Measurements from ENCODE around the gene L3MBTL1.

Gene L3MBTL1

DNA sequence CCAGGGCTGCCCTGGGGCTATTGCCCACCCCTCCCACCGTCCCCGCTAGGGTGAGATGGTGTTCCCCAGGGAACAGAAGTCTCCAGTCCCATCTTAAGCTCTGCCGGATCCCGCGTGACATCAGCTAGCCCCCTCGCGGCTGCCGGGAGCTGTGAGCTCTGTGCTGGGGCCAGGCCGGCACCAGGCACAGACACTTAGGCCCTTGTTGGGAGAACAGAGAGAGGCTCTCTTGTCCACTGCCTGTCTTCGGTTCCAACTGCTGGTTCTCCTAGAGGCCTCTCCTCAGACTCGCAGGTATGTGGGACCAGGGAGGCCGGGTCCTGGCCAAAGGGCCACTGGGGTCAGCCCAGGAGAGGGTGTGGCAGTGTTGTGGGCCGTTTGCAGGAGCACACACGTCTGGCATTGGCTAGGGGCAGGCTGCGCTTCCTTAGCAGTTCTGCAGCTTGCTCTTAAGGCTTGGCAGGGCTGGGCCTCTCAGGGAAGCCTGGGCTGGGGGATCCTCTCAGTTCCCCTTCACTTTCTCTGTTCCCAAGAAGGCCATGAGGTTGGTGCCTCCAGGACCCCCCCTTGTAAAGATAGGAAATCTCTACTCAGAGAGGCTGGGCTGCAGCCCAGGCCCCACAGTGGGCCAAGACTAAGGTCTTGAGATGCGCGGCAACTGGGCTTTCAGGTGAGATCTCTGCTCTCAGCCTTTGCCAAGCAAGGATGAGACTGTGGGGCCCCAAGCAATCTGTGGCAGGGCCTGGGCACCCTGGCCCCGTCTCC lies 57.7 kb downstream of the L3MBTL1 start:
- no peak overlapping the region for H3K4me3 ChIP-seq
- no peaks in the 10 kb centered on the region for H3K9me3 ChIP-seq
- in situ Hi-C loops (cut with MboI; ENCODE audit: low sequenced_read_pairs), result no loop called here
- H3K27me3 ChIP-seq (ENCODE audit: low read depth), result no peaks in the 10 kb centered on the region
- no peak for DNase-seq (ENCODE audit: low spot score in 2 of 2)
- H3K36me3 ChIP-seq (replicated peaks), result no peaks in the 10 kb centered on the region
- no peaks in the 10 kb centered on the region for H3K4me1 ChIP-seq

DNA sequence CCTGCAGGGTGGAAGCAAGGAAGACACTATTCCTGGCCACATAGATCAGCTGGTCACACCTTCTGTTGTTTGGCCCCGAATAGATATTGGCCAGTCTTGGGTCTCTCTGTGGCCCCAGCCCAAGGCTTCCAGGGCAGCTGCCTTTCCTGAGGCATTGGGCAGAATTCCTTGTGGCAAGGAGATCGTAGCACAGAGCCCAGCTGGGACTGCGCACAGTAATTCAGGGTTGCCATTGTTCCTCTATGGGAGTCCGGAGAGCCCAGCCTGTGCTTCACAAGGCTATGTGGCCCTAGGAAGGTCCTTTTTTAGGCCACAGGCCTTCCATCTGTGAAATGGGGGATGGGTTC lies 58.2 kb downstream of the L3MBTL1 start:
- Histone ChIP-seq H3K36me3 (replicated peaks) (no peaks in the 10 kb centered on the region), H3K9me3 (no peaks in the 10 kb centered on the region), H3K27me3 (ENCODE audit: low read depth) (no peaks in the 10 kb centered on the region), H3K4me3 (no peak overlapping the region), H3K4me1 (no peaks in the 10 kb centered on the region)
- in situ Hi-C loops (cut with MboI; ENCODE audit: low sequenced_read_pairs), result no loop called here
- no peak for DNase-seq (ENCODE audit: low spot score in 2 of 2)

DNA sequence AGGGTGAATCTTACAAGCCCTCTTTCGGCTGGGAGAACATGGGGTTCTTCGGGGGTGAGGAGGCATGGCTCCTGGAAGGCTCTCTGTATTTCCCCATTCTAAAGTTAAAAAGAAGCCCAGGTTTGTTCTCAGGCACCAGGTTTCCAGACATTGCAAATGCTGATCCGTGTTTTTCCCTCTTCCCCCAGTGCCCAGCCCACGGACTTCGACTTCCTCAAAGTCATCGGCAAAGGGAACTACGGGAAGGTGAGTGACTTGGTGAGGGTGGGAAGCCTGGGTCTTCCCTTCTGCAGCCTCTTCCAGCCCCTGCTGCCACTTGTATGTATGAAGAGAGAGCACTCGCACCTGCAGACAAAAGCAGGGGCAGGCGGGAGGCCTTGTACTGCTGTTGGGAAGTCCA lies 60.0 kb downstream of the L3MBTL1 start:
- H3K4me1 ChIP-seq, result no peaks in the 10 kb centered on the region
- in situ Hi-C loops (cut with MboI; ENCODE audit: low sequenced_read_pairs), result no loop called here
- no peak overlapping the region for H3K4me3 ChIP-seq
- H3K9me3 ChIP-seq, result no peaks in the 10 kb centered on the region
- DNase-seq (ENCODE audit: low spot score in 2 of 2), result no peak
- no peaks in the 10 kb centered on the region for H3K36me3 ChIP-seq (replicated peaks)
- H3K27me3 ChIP-seq (ENCODE audit: low read depth), result no peaks in the 10 kb centered on the region

DNA sequence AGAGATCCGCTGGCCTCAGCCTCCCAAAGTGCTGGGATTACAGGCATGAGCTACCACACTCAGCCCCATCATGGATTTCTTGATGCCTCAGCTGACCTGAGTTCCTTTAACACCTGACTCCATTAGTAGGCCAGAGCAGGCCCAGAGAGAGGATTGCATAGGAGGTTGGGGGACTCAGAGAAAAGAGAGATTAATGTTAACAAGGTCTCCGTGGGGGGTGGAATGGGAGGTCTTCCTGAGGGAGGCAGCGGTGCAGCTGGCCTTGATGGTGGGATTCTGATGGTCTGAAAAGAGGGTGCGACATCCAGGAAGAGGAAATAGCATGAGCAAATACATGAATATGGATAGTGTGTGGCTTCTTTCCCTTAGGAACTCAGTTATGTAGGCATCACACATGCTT lies 61.2 kb downstream of the L3MBTL1 start:
- Histone ChIP-seq H3K27me3 (ENCODE audit: low read depth) (no peaks in the 10 kb centered on the region), H3K4me3 (no peak overlapping the region), H3K36me3 (replicated peaks) (no peaks in the 10 kb centered on the region), H3K4me1 (no peaks in the 10 kb centered on the region), H3K9me3 (no peaks in the 10 kb centered on the region)
- in situ Hi-C loops (cut with MboI; ENCODE audit: low sequenced_read_pairs), result no loop called here
- DNase-seq (ENCODE audit: low spot score in 2 of 2), result no peak

DNA sequence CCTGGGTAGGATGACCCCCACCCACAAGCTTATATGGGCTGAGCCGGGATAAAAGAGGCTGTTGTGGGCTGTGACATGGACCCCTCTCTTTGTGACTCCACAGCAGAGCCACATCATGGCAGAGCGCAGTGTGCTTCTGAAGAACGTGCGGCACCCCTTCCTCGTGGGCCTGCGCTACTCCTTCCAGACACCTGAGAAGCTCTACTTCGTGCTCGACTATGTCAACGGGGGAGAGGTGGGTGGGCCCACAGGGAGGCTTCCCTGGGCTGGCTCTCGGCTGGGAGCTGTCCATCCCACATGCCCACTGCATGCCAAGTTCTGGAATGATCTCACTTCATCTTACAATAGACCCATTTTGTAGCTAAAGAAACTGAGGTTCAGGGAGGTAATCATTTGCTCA lies 61.8 kb downstream of the L3MBTL1 start:
- H3K36me3 ChIP-seq (replicated peaks), result no peaks in the 10 kb centered on the region
- no peaks in the 10 kb centered on the region for H3K9me3 ChIP-seq
- DNase-seq (ENCODE audit: low spot score in 2 of 2), result no peak
- H3K4me3 ChIP-seq, result no peak overlapping the region
- H3K27me3 ChIP-seq (ENCODE audit: low read depth), result no peaks in the 10 kb centered on the region
- no peaks in the 10 kb centered on the region for H3K4me1 ChIP-seq
- in situ Hi-C loops (cut with MboI; ENCODE audit: low sequenced_read_pairs), result no loop called here

DNA sequence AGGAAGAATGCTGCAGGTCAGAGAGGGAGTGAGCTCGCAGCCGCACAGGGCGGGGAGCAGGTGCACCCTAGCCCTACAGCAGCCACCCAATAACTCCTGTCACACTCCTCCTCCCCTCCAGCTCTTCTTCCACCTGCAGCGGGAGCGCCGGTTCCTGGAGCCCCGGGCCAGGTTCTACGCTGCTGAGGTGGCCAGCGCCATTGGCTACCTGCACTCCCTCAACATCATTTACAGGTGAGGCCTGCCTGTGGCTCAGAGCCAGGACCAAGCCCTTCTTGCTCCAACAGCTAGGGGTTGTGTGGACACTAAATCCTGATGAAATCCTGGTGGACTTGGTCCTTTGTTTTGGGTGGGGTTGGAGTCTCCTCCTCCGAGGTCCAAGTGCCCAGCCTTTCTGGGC lies 63.0 kb downstream of the L3MBTL1 start:
- DNase-seq (ENCODE audit: low spot score in 2 of 2), result no peak
- in situ Hi-C loops (cut with MboI; ENCODE audit: low sequenced_read_pairs), result no loop called here
- Histone ChIP-seq H3K27me3 (ENCODE audit: low read depth) (no peaks in the 10 kb centered on the region), H3K9me3 (no peaks in the 10 kb centered on the region), H3K4me3 (no peak overlapping the region), H3K4me1 (no peaks in the 10 kb centered on the region), H3K36me3 (replicated peaks) (no peaks in the 10 kb centered on the region)

DNA sequence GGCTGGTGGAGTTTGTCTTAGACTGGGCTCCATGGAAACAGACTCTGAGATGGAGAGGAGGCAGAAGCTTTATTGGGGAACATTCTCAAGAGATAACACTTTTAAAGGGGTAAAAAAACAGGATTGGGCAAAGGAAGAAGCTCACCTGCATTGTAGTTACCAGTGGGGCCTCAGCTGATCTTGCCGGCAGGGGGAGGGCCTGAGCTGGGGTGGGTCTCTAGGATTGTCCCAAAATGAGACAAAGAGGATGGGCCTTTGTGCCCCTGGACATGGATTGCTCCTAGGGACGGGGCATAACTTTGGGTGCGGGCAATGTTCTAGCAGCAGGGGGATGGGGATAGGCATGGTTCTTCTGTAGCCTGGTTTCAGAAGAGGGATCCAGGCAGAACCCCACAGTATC lies 63.8 kb downstream of the L3MBTL1 start:
- Histone ChIP-seq H3K36me3 (replicated peaks) (no peaks in the 10 kb centered on the region), H3K4me1 (no peaks in the 10 kb centered on the region), H3K9me3 (no peaks in the 10 kb centered on the region), H3K27me3 (ENCODE audit: low read depth) (no peaks in the 10 kb centered on the region), H3K4me3 (no peak overlapping the region)
- no peak for DNase-seq (ENCODE audit: low spot score in 2 of 2)
- in situ Hi-C loops (cut with MboI; ENCODE audit: low sequenced_read_pairs), result no loop called here

DNA sequence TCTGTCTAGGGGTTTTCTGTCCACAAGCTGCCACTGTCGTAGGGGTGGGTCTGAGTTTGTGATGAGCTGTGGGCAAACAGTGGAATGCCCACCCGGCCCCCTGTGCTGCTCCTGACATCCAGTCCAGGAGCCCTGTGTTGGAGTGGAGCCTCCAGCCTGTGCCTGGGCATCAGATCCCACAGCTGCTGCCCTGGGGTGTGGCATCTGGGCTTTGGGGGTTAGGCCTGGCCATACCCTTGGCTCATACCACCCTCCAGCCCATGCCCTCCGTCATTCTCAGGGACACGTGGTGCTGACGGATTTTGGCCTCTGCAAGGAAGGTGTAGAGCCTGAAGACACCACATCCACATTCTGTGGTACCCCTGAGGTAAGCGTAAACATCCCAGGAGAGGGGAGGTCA lies 64.3 kb downstream of the L3MBTL1 start:
- no peaks in the 10 kb centered on the region for H3K36me3 ChIP-seq (replicated peaks)
- H3K4me1 ChIP-seq, result no peaks in the 10 kb centered on the region
- DNase-seq (ENCODE audit: low spot score in 2 of 2), result no peak
- H3K9me3 ChIP-seq, result no peaks in the 10 kb centered on the region
- in situ Hi-C loops (cut with MboI; ENCODE audit: low sequenced_read_pairs), result no loop called here
- no peaks in the 10 kb centered on the region for H3K27me3 ChIP-seq (ENCODE audit: low read depth)
- no peak overlapping the region for H3K4me3 ChIP-seq

DNA sequence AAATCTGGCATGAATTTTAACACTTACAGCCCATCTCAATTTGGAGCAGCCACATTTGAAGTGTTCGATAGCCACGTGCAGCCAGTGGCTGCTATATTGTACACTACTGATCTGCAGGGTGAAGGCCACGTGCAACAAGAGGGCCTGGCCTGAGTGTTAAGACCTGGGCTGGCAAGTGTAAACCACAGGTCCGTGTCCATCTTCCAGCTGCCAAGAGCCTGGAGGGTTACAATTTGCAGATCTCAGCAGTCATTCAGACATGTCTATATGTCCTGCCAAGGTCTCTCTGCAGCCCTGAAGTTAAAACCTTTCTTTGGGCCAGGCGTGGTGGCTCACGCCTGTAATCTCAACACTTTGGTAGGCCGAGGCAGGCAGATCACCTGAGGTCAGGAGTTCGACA lies 65.4 kb downstream of the L3MBTL1 start:
- in situ Hi-C loops (cut with MboI; ENCODE audit: low sequenced_read_pairs), result no loop called here
- no peak for DNase-seq (ENCODE audit: low spot score in 2 of 2)

DNA sequence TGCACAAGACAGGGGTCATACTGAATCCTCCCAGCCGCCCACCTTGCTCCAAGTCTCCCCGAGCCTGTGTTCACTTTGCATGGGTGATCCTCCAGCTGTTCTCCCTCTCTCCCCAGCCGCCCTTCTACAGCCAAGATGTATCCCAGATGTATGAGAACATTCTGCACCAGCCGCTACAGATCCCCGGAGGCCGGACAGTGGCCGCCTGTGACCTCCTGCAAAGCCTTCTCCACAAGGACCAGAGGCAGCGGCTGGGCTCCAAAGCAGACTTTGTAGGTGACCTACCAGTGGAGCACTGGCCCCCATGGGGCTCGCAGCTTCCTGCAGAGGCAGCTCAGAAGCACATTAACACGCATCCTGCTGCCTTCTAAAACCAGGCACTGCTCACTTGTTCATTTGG lies 68.6 kb downstream of the L3MBTL1 start:
- in situ Hi-C loops (cut with MboI; ENCODE audit: low sequenced_read_pairs), result no loop called here
- no peaks in the 10 kb centered on the region for H3K4me1 ChIP-seq
- H3K36me3 ChIP-seq (replicated peaks), result no peaks in the 10 kb centered on the region
- no peak overlapping the region for H3K4me3 ChIP-seq
- no peaks in the 10 kb centered on the region for H3K9me3 ChIP-seq
- DNase-seq (ENCODE audit: low spot score in 2 of 2), result no peak
- no peaks in the 10 kb centered on the region for H3K27me3 ChIP-seq (ENCODE audit: low read depth)

More for the DNA sequence above, 65.4 kb downstream of the L3MBTL1 start:
- Histone ChIP-seq H3K9me3 (no peaks in the 10 kb centered on the region), H3K4me1 (no peaks in the 10 kb centered on the region), H3K27me3 (ENCODE audit: low read depth) (no peaks in the 10 kb centered on the region), H3K36me3 (replicated peaks) (no peaks in the 10 kb centered on the region), H3K4me3 (no peak overlapping the region)

DNA sequence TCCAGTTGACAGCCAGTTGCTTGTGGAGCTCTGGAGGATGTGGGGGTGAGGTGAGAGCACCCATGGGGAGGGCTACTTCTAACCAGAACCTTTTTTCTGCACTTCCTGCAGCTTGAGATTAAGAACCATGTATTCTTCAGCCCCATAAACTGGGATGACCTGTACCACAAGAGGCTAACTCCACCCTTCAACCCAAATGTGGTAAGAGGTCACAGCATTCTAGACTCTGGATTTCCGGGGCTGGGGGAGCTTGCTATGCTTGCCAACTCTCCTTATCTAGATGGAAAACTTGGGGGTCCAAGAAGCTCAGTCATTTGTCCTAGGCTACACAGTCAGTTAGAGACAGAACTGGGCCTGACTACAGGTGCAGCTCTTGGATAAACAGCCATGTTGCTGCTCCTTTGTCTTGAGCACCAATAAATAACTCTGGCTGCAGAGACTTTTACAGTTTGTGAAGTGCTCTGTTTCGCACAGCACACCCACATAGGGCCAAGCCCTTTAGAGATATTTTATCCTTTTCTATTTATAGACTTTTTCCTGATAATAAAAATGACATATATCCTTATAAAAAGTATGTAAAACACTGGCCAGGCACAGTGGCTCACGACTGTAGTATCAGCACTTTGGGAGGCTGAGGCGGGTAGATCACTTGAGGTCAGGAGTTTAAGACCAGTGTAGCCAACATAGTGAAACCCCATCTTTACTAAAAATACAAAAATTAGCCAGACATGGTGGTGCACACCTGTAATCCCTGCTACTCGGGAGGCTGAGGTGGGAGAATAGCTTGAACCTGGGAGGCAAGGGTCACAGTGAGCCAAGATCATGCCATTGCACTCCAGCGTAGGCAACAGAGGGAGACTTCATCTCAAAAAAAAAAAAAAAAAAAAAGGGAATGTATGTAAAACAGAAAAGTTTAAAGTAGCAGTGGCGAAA lies 72.6 kb downstream of the L3MBTL1 start:
- DNase-seq (ENCODE audit: low spot score in 2 of 2), result no peak
- in situ Hi-C loops (cut with MboI; ENCODE audit: low sequenced_read_pairs), result no loop called here
- H3K36me3 ChIP-seq (replicated peaks), result no peaks in the 10 kb centered on the region
- H3K9me3 ChIP-seq, result no peaks in the 10 kb centered on the region
- H3K4me3 ChIP-seq, result no peak overlapping the region
- H3K27me3 ChIP-seq (ENCODE audit: low read depth), result no peaks in the 10 kb centered on the region
- H3K4me1 ChIP-seq, result no peaks in the 10 kb centered on the region

DNA sequence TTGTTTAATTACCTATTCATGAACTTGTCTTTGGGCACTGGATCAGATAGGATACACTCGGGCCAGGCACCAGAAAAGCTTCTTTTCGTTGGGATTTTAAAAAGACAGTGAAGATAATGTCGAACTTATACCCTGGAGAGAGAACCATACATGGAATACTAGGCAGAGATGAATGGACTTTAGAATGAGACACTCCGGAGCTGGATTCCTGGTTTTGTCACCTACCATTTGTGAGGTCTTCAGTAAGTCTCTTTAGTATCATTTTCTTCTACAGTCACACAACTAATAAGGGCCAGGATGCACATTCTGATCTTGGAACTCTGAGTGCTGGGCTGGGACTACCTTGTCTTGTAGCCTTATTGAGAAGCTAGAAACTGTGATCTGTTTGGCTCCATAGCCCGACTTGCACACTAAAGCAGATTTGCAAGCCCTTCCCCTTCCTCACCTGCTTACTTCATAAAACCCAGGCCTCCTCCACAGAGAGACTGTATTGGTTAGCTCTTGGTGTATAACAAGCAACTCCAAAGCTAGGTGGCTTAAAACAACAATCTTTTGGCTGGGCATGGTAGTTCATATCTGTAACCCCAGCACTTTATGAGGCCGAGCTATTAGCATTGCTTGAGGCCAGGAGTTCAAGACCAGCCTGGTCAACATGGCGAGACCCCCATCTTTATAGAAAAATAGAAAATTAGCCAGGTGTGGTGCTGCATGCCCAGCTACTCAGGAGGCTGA lies 75.8 kb downstream of the L3MBTL1 start:
- Histone ChIP-seq H3K36me3 (replicated peaks) (no peaks in the 10 kb centered on the region), H3K27me3 (ENCODE audit: low read depth) (no peaks in the 10 kb centered on the region), H3K9me3 (no peaks in the 10 kb centered on the region), H3K4me1 (no peaks in the 10 kb centered on the region), H3K4me3 (no peak overlapping the region)
- in situ Hi-C loops (cut with MboI; ENCODE audit: low sequenced_read_pairs), result no loop called here
- DNase-seq (ENCODE audit: low spot score in 2 of 2), result no peak

DNA sequence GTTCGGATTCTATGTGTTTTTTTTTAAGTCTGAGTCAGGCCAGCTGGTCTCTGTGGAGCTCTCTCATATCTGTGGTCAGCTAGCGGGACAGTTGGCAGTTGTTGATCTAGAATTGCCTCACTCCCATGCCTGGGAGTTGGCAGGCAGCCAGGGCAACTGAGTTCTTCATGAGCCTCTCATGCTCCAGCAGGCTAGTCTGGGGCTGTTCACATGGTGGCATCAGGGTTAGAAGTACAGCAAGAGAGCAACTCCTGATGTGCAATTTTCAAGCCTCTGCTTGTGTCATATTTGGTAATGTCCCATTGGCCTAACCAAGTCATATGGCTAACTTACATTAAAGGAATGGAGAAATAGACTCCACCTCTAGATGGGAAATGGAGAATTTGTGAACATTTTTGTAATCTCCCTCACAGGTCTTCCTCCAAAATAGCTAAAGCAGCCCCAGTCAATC lies 76.5 kb downstream of the L3MBTL1 start:
- no peak for DNase-seq (ENCODE audit: low spot score in 2 of 2)
- H3K27me3 ChIP-seq (ENCODE audit: low read depth), result no peaks in the 10 kb centered on the region
- no peaks in the 10 kb centered on the region for H3K4me1 ChIP-seq
- no peak overlapping the region for H3K4me3 ChIP-seq
- H3K9me3 ChIP-seq, result no peaks in the 10 kb centered on the region
- no peaks in the 10 kb centered on the region for H3K36me3 ChIP-seq (replicated peaks)
- in situ Hi-C loops (cut with MboI; ENCODE audit: low sequenced_read_pairs), result no loop called here

Measured in HAP-1 (cell line).